Lung microvascular endothelial cell (primary cell): ENCODE measurements around the gene TACC3. TPM values are rescaled to one million over a fixed set of nuclear protein-coding genes. Genes with fewer than 3 reads are reported as not detected.

ENCODE experiments used
- DNase-seq, 2 donors: peaks; one replicate each; pipeline versions ENCODE4 v3.0.0 to v3.0.0-alpha.2; 2010; ENCODE audit warnings: low read depth in 2 of 2
- total RNA-seq: library from RNA; depleted of rRNA; stranded (reverse); fragments of >200 nt; gene quantifications from 2 replicates; pipeline ENCODE4 v1.2.1, GENCODE V29; 2014

Gene TACC3
- total RNA-seq, 1 donor from 2014 or later: 4.4 TPM

GRCh38 chr4:1722551-1723118 is 1.3 kb downstream of the TACC3 start:
- DNase-seq: no peak

- no peak for DNase-seq
These were observed 1.9 kb downstream of the TACC3 start for GRCh38 chr4:1723131-1723801.

GRCh38 chr4:1725521-1725920 is 4.2 kb downstream of the TACC3 start:
- no peak for DNase-seq

GRCh38 chr4:1726146-1726934 is 5.0 kb downstream of the TACC3 start:
- DNase-seq: peak; percentile 90 to 94

- peak; percentile 80 to 92 for DNase-seq
These were observed 6.1 kb downstream of the TACC3 start for GRCh38 chr4:1727117-1728031.

- no peak for DNase-seq
These were observed 7.0 kb downstream of the TACC3 start for GRCh38 chr4:1728061-1728980.

- no peak for DNase-seq
These were observed 9.3 kb downstream of the TACC3 start for GRCh38 chr4:1730532-1731135.

GRCh38 chr4:1731180-1731579 is 9.9 kb downstream of the TACC3 start:
- DNase-seq: no peak

GRCh38 chr4:1732911-1733310 is 11.6 kb downstream of the TACC3 start:
- no peak for DNase-seq

GRCh38 chr4:1735215-1735614 is 13.9 kb downstream of the TACC3 start:
- no peak for DNase-seq

- DNase-seq: no peak
These were observed 15.5 kb downstream of the TACC3 start for GRCh38 chr4:1736812-1737211.

- DNase-seq: no peak
These were observed 16.3 kb downstream of the TACC3 start for GRCh38 chr4:1737666-1738065.

- no peak for DNase-seq
These were observed 17.1 kb downstream of the TACC3 start for GRCh38 chr4:1738410-1738809.

GRCh38 chr4:1739358-1739757 is 18.0 kb downstream of the TACC3 start:
- DNase-seq: no peak

GRCh38 chr4:1740021-1740545 is 18.8 kb downstream of the TACC3 start:
- DNase-seq: no peak

GRCh38 chr4:1741208-1741607 is 19.9 kb downstream of the TACC3 start:
- no peak for DNase-seq

GRCh38 chr4:1743551-1743950 is 22.2 kb downstream of the TACC3 start:
- peak in 1 of 2 donors; percentile 75 for DNase-seq

GRCh38 chr4:1743975-1744374 is 22.7 kb downstream of the TACC3 start:
- DNase-seq: no peak

- DNase-seq: no peak
These were observed 23.2 kb downstream of the TACC3 start for GRCh38 chr4:1744552-1744951.

GRCh38 chr4:1745165-1745564 is 23.8 kb downstream of the TACC3 start:
- no peak for DNase-seq
